T-helper 1 cell treated with Interleukin-12 subunit alpha and Interleukin-12 subunit beta and Interleukin-4 antibody, amounts not matched to agents 30 μg/mL and 1 μg/mL, for 36 hours (primary cell): ENCODE results near the gene DSTYK.
A peak's percentile ranks its signal among the peaks of the same experiment; 100 is the strongest.

Source experiments
- H3K27ac Mint-ChIP-seq: one replicate; pipeline ENCODE4 v1.8.0; 2021; ENCODE audit warnings: mild to moderate bottlenecking, mixed read lengths
- H3K27me3 Mint-ChIP-seq: one replicate; pipeline ENCODE4 v1.8.0; 2021; ENCODE audit warnings: low read depth, mixed read lengths
- H3K36me3 Mint-ChIP-seq: one replicate; pipeline ENCODE4 v1.8.0; 2021; ENCODE audit warnings: low read depth, mixed read lengths
- H3K4me1 Mint-ChIP-seq: one replicate; pipeline ENCODE4 v1.8.0; 2021; ENCODE audit warnings: low read depth, mixed read lengths
- H3K4me3 Mint-ChIP-seq: one replicate; pipeline ENCODE4 v1.8.0; 2021; ENCODE audit warnings: mild to moderate bottlenecking, moderate library complexity, mixed read lengths
- H3K9me3 Mint-ChIP-seq: one replicate; pipeline ENCODE4 v1.8.0; 2021; ENCODE audit warnings: mixed read lengths

DSTYK gene

DNA sequence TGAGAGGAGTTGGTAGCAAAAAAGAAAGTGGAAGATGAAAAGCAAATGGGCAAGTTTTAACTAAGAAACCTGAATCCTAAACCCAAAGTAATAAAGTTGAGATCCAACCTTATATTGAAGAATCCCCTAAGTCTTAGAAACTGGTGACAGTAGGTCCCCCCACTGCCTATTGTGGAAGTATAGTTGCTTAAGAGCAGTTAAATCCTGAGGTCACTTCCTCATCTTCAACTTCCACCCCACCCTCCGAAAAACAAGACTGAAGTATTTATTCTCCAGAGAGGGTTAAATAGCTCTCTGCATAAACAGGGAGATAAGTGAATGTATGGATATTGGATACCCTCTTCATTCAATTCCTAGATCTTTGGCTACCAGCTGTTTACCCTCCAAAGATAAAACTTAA, 3.3 kb upstream of the DSTYK start:
- H3K27me3 Mint-ChIP-seq: peaks cover 6% of the 10 kb centered on the region
- no peak overlapping the region for H3K27ac Mint-ChIP-seq
- H3K4me1 Mint-ChIP-seq: peaks cover 29% of the 10 kb centered on the region
- H3K36me3 Mint-ChIP-seq: peaks cover 1% of the 10 kb centered on the region
- no peaks in the 10 kb centered on the region for H3K9me3 Mint-ChIP-seq
- peak overlapping the region; percentile 21 for H3K4me3 Mint-ChIP-seq

DNA sequence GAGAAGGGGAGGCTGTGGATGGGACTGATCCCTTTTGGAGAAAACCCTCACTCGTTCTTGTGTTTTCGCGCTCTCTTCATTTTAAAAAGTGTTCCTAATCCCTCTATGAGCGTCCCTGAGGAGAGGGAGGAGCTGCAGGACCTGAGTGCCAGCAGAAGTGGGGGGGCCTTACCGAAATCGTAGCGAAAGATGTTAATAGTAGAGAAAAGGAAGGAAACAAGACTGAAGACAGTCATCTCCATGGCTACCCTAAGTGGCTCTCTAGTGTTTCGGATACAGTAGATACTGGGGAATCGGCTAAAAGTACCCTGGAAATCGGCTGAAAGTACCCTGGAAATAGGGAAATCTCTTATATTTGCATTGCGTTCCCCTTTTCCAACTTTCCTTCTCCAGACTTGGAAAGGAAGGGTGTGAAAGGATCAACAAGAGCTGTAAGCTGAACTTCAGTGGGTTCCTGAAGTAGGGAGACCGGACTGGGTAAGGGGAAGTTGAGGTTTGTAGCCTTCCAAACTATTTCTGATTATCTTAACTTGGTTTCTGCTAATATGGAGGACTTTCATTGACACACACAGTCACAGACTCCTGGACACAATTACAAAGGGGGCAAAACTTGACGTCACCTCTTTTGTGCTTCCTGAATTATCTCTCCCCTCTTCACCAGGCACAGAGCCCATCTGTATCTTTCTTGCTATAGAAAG, 486 bp upstream of the DSTYK start:
- peaks cover 1% of the 10 kb centered on the region for H3K36me3 Mint-ChIP-seq
- H3K27me3 Mint-ChIP-seq: peaks cover under 1% of the 10 kb centered on the region
- no peaks in the 10 kb centered on the region for H3K9me3 Mint-ChIP-seq
- peak overlapping the region; percentile 98 for H3K27ac Mint-ChIP-seq
- H3K4me3 Mint-ChIP-seq: peak overlapping the region; percentile 96
- peaks cover 32% of the 10 kb centered on the region for H3K4me1 Mint-ChIP-seq

DNA sequence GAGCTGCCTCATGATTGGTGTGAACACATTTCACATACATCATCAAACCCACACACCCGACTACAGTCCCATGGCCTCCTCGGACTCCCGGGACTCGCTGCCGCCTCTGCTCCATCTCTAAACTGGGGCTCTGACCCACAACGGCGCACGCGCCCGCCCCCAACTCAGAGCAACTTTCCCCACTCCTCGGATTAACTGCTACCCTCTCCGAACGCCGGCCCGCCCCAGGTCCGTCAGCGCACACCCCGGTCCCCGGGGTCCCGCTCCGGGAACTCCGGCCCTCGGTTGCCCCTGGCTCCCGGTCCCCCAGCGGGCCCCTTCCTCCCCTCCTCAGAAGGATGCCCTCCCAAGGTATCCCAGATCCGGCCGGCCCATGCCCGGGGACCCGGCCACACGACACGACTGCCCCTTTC, 740 bp downstream of the DSTYK start:
- Mint-ChIP-seq H3K36me3 (peaks cover 1% of the 10 kb centered on the region), H3K9me3 (no peaks in the 10 kb centered on the region), H3K4me1 (peaks cover 33% of the 10 kb centered on the region), H3K27ac (peak overlapping the region; percentile 78), H3K27me3 (no peaks in the 10 kb centered on the region), H3K4me3 (peak overlapping the region; percentile 96)

DNA sequence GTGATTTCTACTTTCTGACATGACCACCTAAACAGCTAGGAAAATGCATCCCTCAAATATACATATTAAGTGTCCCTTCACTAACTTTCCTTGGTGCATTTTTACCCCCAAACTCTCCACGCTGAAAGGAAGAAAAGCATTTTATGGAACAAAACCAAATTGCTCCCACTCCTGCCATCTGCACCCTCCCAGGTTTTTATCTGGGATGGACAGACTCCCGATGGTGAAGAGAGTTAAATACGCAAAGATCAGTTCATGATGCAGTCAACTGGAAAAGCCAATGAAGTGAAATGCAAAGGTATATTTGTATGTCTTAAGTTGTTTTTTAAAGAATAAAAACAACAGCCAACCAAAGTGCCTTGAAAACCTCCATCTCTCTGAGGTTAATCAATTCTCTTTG, 2.7 kb downstream of the DSTYK start:
- peaks cover 30% of the 10 kb centered on the region for H3K4me1 Mint-ChIP-seq

DNA sequence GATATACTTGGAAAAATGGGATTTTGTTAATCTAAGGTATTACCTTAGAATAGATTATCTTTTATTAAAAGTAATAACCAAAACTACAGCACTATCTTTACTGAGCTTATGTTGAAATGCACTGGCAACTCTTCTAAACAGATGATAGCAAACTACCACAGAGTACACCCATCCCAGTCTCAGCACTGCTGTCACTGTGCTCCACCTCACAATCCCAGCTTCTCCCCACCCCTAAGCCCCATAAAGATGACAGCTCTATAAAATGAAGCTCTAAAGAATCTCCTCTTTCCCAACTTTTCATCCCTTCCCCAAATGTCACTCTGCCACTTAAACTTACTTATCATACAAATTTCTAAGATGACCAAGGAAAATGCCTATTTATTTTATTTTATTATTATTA, 6.4 kb downstream of the DSTYK start:
- Mint-ChIP-seq H3K36me3 (peaks cover 1% of the 10 kb centered on the region), H3K27ac (no peak overlapping the region), H3K27me3 (no peaks in the 10 kb centered on the region), H3K9me3 (no peaks in the 10 kb centered on the region), H3K4me1 (peaks cover 24% of the 10 kb centered on the region), H3K4me3 (no peak overlapping the region)

More for the DNA sequence above, 2.7 kb downstream of the DSTYK start:
- Mint-ChIP-seq H3K27me3 (no peaks in the 10 kb centered on the region), H3K4me3 (no peak overlapping the region), H3K9me3 (no peaks in the 10 kb centered on the region), H3K36me3 (peaks cover 1% of the 10 kb centered on the region), H3K27ac (no peak overlapping the region)

DNA sequence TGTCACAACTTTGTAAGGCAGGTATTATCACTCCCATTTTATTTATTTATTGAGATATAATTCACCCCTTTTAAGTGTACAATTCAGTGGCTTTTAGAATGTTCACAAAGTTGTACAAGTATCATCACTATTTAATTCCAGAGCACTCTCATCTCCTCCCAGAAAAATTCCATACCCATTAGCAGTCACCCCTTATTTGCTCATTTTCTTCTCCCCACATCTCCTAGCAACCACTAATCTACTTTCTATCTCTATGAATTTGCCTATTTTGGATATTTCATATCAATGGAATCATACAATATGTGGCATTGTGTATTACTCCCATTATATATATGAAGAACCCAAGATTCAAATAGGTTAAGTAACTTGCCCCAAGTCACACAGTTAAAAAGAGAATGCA, 7.0 kb downstream of the DSTYK start:
- peaks cover 27% of the 10 kb centered on the region for H3K4me1 Mint-ChIP-seq
- peaks cover 1% of the 10 kb centered on the region for H3K36me3 Mint-ChIP-seq
- no peak overlapping the region for H3K4me3 Mint-ChIP-seq
- no peaks in the 10 kb centered on the region for H3K9me3 Mint-ChIP-seq
- no peak overlapping the region for H3K27ac Mint-ChIP-seq
- no peaks in the 10 kb centered on the region for H3K27me3 Mint-ChIP-seq

DNA sequence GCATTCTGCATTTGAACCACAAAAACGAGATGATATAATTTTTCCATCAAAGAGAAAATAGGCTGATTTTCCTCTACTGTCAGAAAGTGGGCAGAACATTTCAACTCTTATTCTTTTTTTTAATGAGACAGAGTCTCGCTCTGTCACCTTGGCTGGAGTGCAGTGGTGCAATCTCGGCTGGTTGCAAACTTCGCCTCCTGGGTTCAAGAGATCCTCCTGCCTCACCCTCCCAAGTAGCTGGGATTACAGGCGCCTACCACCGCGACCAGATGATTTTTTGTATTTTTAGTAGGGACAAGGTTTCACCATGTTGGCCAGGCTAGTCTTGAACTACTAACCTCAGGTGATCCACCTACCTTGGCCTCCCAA, 11.6 kb downstream of the DSTYK start:
- H3K27me3 Mint-ChIP-seq: no peaks in the 10 kb centered on the region
- H3K4me1 Mint-ChIP-seq: peaks cover 42% of the 10 kb centered on the region
- H3K36me3 Mint-ChIP-seq: peaks cover 17% of the 10 kb centered on the region
- peak overlapping the region; percentile 78 for H3K27ac Mint-ChIP-seq
- H3K4me3 Mint-ChIP-seq: peak overlapping the region; percentile 56
- no peaks in the 10 kb centered on the region for H3K9me3 Mint-ChIP-seq

DNA sequence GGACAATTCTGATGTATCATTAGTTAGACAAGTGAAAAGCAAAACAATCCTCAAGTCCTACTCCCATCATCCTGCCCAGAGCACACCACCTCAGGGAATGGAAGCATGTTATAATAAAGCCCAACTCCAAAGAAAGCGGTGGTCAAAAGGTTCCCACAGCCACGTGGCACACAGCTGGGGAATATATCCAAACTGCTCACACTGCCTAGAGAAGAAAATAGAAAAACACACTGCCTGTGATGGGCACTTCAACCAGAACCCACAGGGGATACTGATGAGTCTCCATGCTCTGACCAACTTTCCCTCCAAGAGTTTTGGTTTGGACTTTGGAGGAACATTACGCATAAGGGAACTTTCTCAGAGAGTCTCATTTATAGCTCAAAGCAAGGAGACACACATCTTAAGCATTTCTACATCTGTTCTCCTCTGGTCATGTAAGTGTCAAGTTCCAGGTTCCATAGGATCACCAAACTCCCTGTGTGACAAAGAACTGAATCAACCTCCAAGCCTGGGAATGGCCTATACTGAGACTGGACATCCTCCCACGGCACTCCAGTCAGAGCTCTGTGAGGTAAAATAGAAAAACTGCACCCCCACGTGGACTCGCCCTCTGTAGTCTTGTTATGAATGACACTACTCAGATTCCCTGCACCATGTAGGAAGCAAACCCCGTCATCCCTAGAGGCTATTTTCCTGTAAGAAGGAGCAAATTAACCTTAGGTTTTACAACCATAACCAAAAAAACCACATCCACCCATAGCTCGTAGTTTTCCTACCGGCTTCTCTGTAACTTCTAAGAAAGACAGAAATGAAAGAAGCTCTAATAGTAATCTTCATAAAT, 12.2 kb downstream of the DSTYK start:
- Mint-ChIP-seq H3K4me1 (peaks cover 38% of the 10 kb centered on the region), H3K27me3 (no peaks in the 10 kb centered on the region), H3K4me3 (peak overlapping the region; percentile 56), H3K36me3 (peaks cover 17% of the 10 kb centered on the region), H3K9me3 (no peaks in the 10 kb centered on the region), H3K27ac (peak overlapping the region; percentile 78)

DNA sequence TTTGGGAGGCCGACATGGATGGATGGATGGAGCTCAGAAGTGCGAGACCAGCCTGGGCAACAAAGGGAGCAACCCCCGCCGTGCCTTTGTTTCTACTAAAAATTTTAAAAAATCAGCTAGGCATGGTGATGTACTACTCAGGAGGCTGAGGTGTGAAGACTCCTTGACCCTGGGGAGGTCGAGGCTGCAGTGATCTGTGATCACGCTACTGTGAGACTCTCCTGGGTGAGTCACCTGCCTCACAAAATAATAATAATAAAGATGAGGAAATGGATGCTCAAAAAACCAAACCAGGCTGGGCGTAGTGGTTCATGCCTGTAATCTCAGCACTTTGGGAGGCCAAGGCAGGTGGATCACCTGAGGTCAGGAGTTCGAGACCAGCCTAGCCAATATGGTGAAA, 19.2 kb downstream of the DSTYK start:
- Mint-ChIP-seq H3K27ac (no peak overlapping the region), H3K9me3 (no peaks in the 10 kb centered on the region), H3K4me3 (no peak overlapping the region), H3K27me3 (no peaks in the 10 kb centered on the region), H3K36me3 (peaks cover 17% of the 10 kb centered on the region), H3K4me1 (peaks cover 38% of the 10 kb centered on the region)

DNA sequence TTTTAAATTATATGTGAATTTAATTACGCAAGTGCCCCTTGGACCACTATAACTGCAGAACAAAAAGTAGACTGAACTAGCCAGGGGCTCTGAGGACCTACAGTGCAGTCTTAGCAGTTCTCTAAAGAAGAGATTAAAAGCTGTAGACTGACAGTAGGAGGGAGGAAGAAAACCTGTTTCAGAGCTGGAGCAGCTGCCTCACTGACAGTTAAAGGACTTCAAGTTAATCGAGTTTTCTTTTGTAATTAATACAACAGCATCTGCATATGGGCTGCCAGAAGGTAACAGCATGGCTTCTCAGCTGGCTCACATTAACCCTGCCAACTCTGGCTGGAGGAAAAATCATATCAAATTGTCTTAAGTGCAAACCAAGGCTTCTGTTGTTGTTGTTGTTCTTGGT, 19.9 kb downstream of the DSTYK start:
- no peak overlapping the region for H3K4me3 Mint-ChIP-seq
- no peaks in the 10 kb centered on the region for H3K9me3 Mint-ChIP-seq
- peaks cover 42% of the 10 kb centered on the region for H3K4me1 Mint-ChIP-seq
- H3K27me3 Mint-ChIP-seq: no peaks in the 10 kb centered on the region
- H3K36me3 Mint-ChIP-seq: peaks cover 22% of the 10 kb centered on the region
- no peak overlapping the region for H3K27ac Mint-ChIP-seq

DNA sequence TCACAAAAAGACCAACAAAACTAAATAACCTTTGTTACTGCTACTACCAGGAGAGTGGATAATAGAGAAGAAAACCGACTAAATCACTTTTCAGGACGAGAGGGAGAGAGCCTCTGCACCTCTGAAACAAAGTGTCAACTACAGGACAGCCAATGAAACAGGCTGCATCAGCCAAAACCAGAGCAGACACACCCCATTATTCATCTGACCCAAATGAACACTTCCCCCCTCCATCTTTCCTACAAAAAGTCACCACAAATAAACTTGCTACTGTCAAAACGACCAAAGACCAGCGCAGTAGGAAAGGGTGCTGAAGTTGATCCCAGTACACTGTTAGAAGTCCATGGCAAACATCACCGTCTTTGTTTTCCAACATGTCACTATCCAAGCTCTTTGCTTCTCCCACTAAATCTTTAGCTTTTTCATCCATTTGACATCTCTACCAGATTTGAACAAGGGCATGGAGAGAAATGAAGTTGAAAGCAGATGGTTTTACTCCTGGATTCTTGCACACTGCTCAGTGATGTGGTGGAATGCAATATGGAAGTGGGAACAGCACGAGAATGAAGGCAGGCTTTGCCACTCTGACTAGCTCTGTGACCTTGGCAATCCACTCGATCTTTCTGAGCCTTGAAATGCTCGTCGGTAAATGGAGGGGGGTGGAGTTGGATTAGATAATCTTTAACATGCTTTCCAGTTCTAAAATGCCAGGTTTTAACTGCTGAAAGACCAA, 20.5 kb downstream of the DSTYK start:
- Mint-ChIP-seq H3K4me1 (peaks cover 48% of the 10 kb centered on the region), H3K27ac (no peak overlapping the region), H3K9me3 (no peaks in the 10 kb centered on the region), H3K36me3 (peaks cover 20% of the 10 kb centered on the region), H3K27me3 (no peaks in the 10 kb centered on the region), H3K4me3 (no peak overlapping the region)

DNA sequence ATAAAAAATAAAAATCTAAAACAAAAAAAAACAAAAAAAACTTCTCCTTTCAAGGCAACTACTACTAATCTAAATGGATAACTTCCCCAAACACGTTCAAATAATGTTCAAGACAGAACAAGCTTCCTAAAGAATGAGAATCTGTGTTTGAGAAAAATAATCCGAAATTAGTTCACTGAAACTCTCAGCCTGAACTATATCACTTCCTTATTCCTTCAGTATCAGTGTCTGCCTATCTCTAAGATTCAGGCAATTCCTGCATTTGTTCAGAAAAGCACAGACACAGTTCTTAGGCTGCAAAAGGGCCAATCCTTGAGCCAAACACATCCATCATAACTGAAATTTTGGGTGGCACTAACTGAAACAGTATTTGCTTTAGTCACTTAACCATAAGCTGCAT, 22.4 kb downstream of the DSTYK start:
- Mint-ChIP-seq H3K9me3 (no peaks in the 10 kb centered on the region), H3K27ac (no peak overlapping the region), H3K36me3 (peaks cover 12% of the 10 kb centered on the region), H3K4me3 (no peak overlapping the region), H3K27me3 (no peaks in the 10 kb centered on the region), H3K4me1 (peaks cover 52% of the 10 kb centered on the region)

DNA sequence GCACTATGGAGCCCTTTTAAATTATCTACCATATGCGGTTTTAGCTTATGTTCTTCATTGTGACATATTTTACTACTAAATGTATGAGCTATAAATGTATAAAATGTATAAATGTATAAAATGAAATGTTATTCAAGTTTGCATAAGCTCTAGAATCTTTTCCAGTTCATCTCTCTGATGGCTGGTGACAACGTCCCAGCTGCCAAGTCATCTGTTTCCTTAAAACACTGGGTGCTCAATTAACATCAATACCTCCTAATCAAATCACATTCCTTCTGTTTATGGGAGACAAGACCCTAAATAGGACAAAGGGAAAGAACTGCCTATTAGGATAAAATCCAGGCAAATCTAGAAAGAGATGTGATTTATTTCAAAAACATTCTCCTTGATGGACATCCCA, 22.9 kb downstream of the DSTYK start:
- H3K9me3 Mint-ChIP-seq: no peaks in the 10 kb centered on the region
- H3K27ac Mint-ChIP-seq: no peak overlapping the region
- peaks cover 56% of the 10 kb centered on the region for H3K4me1 Mint-ChIP-seq
- peaks cover 14% of the 10 kb centered on the region for H3K36me3 Mint-ChIP-seq
- H3K4me3 Mint-ChIP-seq: no peak overlapping the region
- no peaks in the 10 kb centered on the region for H3K27me3 Mint-ChIP-seq

DNA sequence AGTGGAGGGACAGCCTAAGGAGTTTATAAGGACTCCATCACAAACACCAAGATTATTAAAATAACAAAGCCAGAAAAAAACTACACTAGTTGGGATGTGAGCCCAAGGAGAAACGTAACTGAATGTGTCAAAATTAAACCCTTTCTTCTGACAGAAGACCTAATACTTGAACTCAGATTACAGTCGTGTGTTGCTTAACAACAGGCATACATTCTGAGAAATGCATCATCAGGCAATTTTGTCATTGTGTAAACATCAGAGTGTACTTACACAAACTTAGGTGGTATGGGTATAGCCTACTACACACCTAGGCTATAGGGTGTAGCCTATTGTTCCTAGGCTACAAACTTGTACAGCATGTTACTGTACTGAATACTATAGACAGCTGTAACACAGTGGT, 23.4 kb downstream of the DSTYK start:
- no peaks in the 10 kb centered on the region for H3K9me3 Mint-ChIP-seq
- peaks cover 58% of the 10 kb centered on the region for H3K4me1 Mint-ChIP-seq
- H3K27ac Mint-ChIP-seq: no peak overlapping the region
- no peak overlapping the region for H3K4me3 Mint-ChIP-seq
- peaks cover 17% of the 10 kb centered on the region for H3K36me3 Mint-ChIP-seq
- H3K27me3 Mint-ChIP-seq: no peaks in the 10 kb centered on the region

DNA sequence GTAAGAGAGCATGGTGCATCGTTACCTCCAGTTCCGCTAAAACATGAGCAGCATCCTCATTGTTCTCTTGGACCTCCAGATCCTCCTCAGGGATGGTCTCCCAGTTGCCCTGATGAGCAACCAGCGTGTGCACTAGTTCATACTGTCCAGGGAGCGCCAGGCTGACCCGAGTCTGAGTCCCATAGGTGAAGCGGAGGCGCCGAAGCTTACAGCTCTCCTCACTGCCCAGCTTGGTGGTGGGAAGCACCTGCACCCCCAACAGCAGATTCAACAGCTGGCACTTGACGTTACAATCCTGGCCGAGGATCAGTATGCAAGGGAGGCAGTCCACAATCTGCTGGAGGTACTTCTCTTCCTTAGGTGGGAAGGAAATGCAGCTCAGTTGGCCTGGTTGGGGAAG, 24.1 kb downstream of the DSTYK start:
- Mint-ChIP-seq H3K9me3 (no peaks in the 10 kb centered on the region), H3K27me3 (no peaks in the 10 kb centered on the region), H3K36me3 (peaks cover 22% of the 10 kb centered on the region), H3K27ac (no peak overlapping the region), H3K4me3 (no peak overlapping the region), H3K4me1 (peaks cover 58% of the 10 kb centered on the region)
